Activated naive CD8-positive, alpha-beta T cell treated with anti-CD3 and anti-CD28 coated beads, Interleukin-2, amount 10 ng/mL, durations not matched to agents 7 days and 5 days (primary cell): ENCODE results near the gene GRID2. TPM values are rescaled to one million over a fixed set of nuclear protein-coding genes. Genes with fewer than 3 reads are reported as not detected.
"Not testable (repeated sequence)": the region's sequence is repeated elsewhere in the genome, so short reads cannot be mapped to it uniquely, and the experiment has no call there.

Source experiments
- ATAC-seq: fragments of 150-1000 bp; cut with Tn5 transposase; one replicate; pipeline ENCODE4 v1.10.0; 2021; ENCODE audit warnings: low read depth, moderate library complexity
- POLR2A ChIA-PET: fragments of 350-600 bp; sonication (Branson Sonifier 250); formaldehyde crosslinking; loops from one replicate; lab custom pipeline; 2021; ENCODE audit warnings: antibody characterized with exemption; lab: Charles Lee
- DNase-seq: peaks from one replicate; pipeline ENCODE4 v3.0.0; 2021
- H3K27ac Mint-ChIP-seq: one replicate; pipeline ENCODE4 v1.8.0; 2022; ENCODE audit warnings: mild to moderate bottlenecking, mixed read lengths
- H3K27me3 Mint-ChIP-seq: one replicate; pipeline ENCODE4 v1.8.0; 2022; ENCODE audit warnings: mild to moderate bottlenecking, moderate library complexity, mixed read lengths
- H3K36me3 Mint-ChIP-seq: one replicate; pipeline ENCODE4 v1.8.0; 2021; ENCODE audit warnings: mild to moderate bottlenecking, mixed read lengths
- H3K4me1 Mint-ChIP-seq: one replicate; pipeline ENCODE4 v1.8.0; 2021; ENCODE audit warnings: mixed read lengths
- H3K4me3 Mint-ChIP-seq: one replicate; pipeline ENCODE4 v1.8.0; 2022; ENCODE audit warnings: mild to moderate bottlenecking, moderate library complexity, mixed read lengths
- H3K9me3 Mint-ChIP-seq: one replicate; pipeline ENCODE4 v1.8.0; 2021; ENCODE audit warnings: mixed read lengths
- total RNA-seq, 2 experiments: library from RNA; stranded (reverse); gene quantifications; one replicate each; pipeline ENCODE4 v1.2.3, GENCODE V29; 2021

Gene GRID2
- total RNA-seq, 2 experiments from 2014 or later, result not detected

GRCh38 chr4:93671093-93671492 lies 1367.3 kb downstream of the GRID2 start:
- ATAC-seq, result no peak
- POLR2A ChIA-PET, result no interaction called here
- no peaks in the 10 kb centered on the region for H3K9me3 Mint-ChIP-seq
- DNase-seq, result no peak
- no peak overlapping the region for H3K27ac Mint-ChIP-seq
- no peaks in the 10 kb centered on the region for H3K27me3 Mint-ChIP-seq
- no peaks in the 10 kb centered on the region for H3K4me1 Mint-ChIP-seq
- no peaks in the 10 kb centered on the region for H3K36me3 Mint-ChIP-seq
- no peak overlapping the region for H3K4me3 Mint-ChIP-seq

- DNase-seq, H3K9me3 Mint-ChIP-seq, H3K4me3 Mint-ChIP-seq, H3K4me1 Mint-ChIP-seq, H3K27ac Mint-ChIP-seq, POLR2A ChIA-PET, ATAC-seq, H3K36me3 Mint-ChIP-seq, H3K27me3 Mint-ChIP-seq: not testable (repeated sequence)
Measured at GRCh38 chr4:93676937-93677336, 1373.2 kb downstream of the GRID2 start.

DNA sequence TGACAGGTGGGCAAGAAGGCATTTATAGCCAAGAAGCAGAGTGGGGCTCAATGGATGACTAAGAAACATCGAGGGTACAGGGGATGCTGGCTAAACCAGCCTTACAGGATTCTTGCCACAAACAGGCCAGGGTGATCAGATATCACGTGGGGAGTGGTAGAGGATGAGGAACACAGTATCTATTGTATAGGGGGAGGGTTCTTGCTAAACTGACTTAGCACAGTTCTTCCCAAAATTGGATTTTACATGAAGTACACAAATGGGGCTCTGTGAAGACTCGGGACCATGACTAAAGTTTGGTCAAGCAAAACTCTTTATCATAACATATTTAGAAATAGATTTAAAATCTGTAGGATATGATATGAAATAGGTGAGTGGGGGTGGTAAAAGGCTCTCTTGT lies 1380.8 kb downstream of the GRID2 start:
- Mint-ChIP-seq H3K27ac (no peak overlapping the region), H3K27me3 (no peaks in the 10 kb centered on the region), H3K36me3 (no peaks in the 10 kb centered on the region), H3K9me3 (peaks cover 2% of the 10 kb centered on the region), H3K4me3 (no peak overlapping the region), H3K4me1 (no peaks in the 10 kb centered on the region)
- POLR2A ChIA-PET, result no interaction called here
- DNase-seq (no peak), ATAC-seq (no peak)

DNA sequence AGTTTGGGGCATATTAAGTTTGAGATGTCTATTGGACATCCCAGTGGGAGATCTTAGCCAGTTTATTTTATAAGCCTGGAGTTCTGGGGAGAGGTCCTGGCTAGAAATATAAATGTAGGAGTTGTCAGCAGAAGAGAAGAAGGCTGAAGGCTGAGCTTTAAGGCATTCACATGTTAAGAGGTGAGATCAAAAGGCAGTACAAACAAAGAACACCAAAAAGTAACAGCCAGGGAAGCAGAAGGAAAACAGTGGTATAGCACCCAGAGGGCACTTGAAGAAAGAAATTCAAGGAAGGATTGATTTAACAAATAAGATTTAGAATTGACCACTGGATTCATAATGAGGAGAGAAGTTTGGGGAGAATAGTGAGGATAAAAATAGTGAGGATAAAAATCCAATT lies 1383.5 kb downstream of the GRID2 start:
- Mint-ChIP-seq H3K9me3 (peaks cover 2% of the 10 kb centered on the region), H3K27ac (no peak overlapping the region), H3K4me1 (no peaks in the 10 kb centered on the region), H3K36me3 (no peaks in the 10 kb centered on the region), H3K4me3 (no peak overlapping the region), H3K27me3 (no peaks in the 10 kb centered on the region)
- DNase-seq, result no peak
- POLR2A ChIA-PET, result no interaction called here
- no peak for ATAC-seq

- Mint-ChIP-seq H3K36me3 (no peaks in the 10 kb centered on the region), H3K9me3 (no peaks in the 10 kb centered on the region), H3K27ac (no peak overlapping the region), H3K27me3 (no peaks in the 10 kb centered on the region), H3K4me1 (no peaks in the 10 kb centered on the region), H3K4me3 (no peak overlapping the region)
- POLR2A ChIA-PET, result no interaction called here
- no peak for DNase-seq
- no peak for ATAC-seq
Measured at GRCh38 chr4:93688978-93689377, 1385.2 kb downstream of the GRID2 start.

DNA sequence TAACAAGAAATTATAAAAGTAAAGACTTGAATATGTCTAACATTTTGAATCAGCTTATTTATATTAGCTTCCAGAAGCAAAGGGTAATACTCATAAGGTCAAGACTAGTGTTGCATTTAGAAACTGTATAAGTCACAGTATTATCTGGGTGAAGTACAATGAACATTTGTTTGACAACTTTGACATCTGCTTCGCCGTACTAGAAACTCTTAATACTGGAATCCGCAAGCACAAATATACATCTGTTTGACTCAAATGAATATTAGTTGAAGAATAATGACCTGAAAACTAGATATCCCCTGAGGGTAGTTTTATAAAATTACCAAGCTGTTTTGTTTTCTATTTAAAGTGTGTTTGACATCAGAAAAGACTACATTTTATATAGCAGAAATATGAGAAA lies 1389.4 kb downstream of the GRID2 start:
- ATAC-seq (no peak), DNase-seq (no peak)
- POLR2A ChIA-PET, result no interaction called here
- no peak overlapping the region for H3K4me3 Mint-ChIP-seq
- no peaks in the 10 kb centered on the region for H3K27me3 Mint-ChIP-seq
- no peaks in the 10 kb centered on the region for H3K4me1 Mint-ChIP-seq
- H3K9me3 Mint-ChIP-seq, result no peaks in the 10 kb centered on the region
- no peaks in the 10 kb centered on the region for H3K36me3 Mint-ChIP-seq
- no peak overlapping the region for H3K27ac Mint-ChIP-seq

GRCh38 chr4:93698686-93699085 lies 1394.9 kb downstream of the GRID2 start:
- Mint-ChIP-seq H3K27ac (no peak overlapping the region), H3K36me3 (no peaks in the 10 kb centered on the region), H3K4me1 (no peaks in the 10 kb centered on the region), H3K27me3 (no peaks in the 10 kb centered on the region), H3K4me3 (no peak overlapping the region), H3K9me3 (no peaks in the 10 kb centered on the region)
- no peak for DNase-seq
- no peak for ATAC-seq
- POLR2A ChIA-PET, result no interaction called here

- no peaks in the 10 kb centered on the region for H3K27me3 Mint-ChIP-seq
Measured at GRCh38 chr4:93700571-93700970, 1396.8 kb downstream of the GRID2 start.

GRCh38 chr4:93710101-93710846 lies 1406.5 kb downstream of the GRID2 start:
- no peak for ATAC-seq

More at GRCh38 chr4:93700571-93700970, 1396.8 kb downstream of the GRID2 start:
- no peak overlapping the region for H3K27ac Mint-ChIP-seq
- no peaks in the 10 kb centered on the region for H3K36me3 Mint-ChIP-seq
- no peak overlapping the region for H3K4me3 Mint-ChIP-seq
- ATAC-seq, result no peak
- no peaks in the 10 kb centered on the region for H3K9me3 Mint-ChIP-seq
- no peak for DNase-seq
- POLR2A ChIA-PET, result no interaction called here
- H3K4me1 Mint-ChIP-seq, result no peaks in the 10 kb centered on the region

DNA sequence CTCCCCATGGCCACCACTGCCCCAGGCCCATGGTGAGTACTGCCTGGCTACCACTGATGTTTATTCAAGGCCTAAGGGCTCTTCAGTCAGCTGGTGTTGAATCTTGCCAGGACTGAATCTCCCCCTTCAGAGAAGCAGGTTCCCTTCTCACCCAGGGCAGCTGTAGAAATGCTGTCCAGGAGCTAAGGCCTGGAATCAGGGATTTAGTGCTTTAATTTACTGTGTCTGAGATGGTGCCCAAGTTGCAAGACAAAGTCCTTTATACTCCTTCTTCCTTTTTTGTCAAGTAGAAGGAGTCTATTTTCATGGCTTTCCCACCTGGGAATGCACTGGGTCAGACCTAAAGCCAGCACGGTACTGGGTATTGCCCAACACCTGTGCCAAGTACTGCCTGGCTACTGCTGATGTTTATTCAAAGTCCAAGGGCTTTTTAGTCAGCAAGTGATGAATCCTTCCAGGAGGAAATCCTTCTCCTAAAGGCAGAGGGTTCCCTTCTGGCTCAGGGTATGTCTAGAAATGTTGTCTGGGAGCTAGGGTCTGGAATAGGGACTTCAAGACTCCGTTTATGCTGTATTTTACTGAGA lies 1407.2 kb downstream of the GRID2 start:
- POLR2A ChIA-PET, result no interaction called here
- H3K9me3 Mint-ChIP-seq, result peaks cover 7% of the 10 kb centered on the region
- DNase-seq (no peak), ATAC-seq (no peak)
- H3K4me1 Mint-ChIP-seq, result no peaks in the 10 kb centered on the region
- no peaks in the 10 kb centered on the region for H3K27me3 Mint-ChIP-seq
- H3K4me3 Mint-ChIP-seq, result no peak overlapping the region
- H3K27ac Mint-ChIP-seq, result no peak overlapping the region
- no peaks in the 10 kb centered on the region for H3K36me3 Mint-ChIP-seq

More at GRCh38 chr4:93710101-93710846, 1406.5 kb downstream of the GRID2 start:
- peaks cover 7% of the 10 kb centered on the region for H3K9me3 Mint-ChIP-seq
- no peaks in the 10 kb centered on the region for H3K27me3 Mint-ChIP-seq
- no peak overlapping the region for H3K27ac Mint-ChIP-seq
- DNase-seq, result no peak
- POLR2A ChIA-PET, result no interaction called here
- no peaks in the 10 kb centered on the region for H3K4me1 Mint-ChIP-seq
- no peaks in the 10 kb centered on the region for H3K36me3 Mint-ChIP-seq
- no peak overlapping the region for H3K4me3 Mint-ChIP-seq

GRCh38 chr4:93718233-93718632 lies 1414.5 kb downstream of the GRID2 start:
- POLR2A ChIA-PET, result no interaction called here
- Mint-ChIP-seq H3K36me3 (no peaks in the 10 kb centered on the region), H3K27me3 (no peaks in the 10 kb centered on the region), H3K4me3 (no peak overlapping the region), H3K27ac (no peak overlapping the region), H3K4me1 (no peaks in the 10 kb centered on the region), H3K9me3 (peaks cover 5% of the 10 kb centered on the region)
- DNase-seq, result no peak
- ATAC-seq, result no peak

- no peak for ATAC-seq
- no peaks in the 10 kb centered on the region for H3K36me3 Mint-ChIP-seq
- H3K4me1 Mint-ChIP-seq, result no peaks in the 10 kb centered on the region
- no peak for DNase-seq
- no peak overlapping the region for H3K27ac Mint-ChIP-seq
- no peak overlapping the region for H3K4me3 Mint-ChIP-seq
- no peaks in the 10 kb centered on the region for H3K9me3 Mint-ChIP-seq
- POLR2A ChIA-PET, result no interaction called here
- no peaks in the 10 kb centered on the region for H3K27me3 Mint-ChIP-seq
Measured at GRCh38 chr4:93719552-93719951, 1415.8 kb downstream of the GRID2 start.

DNA sequence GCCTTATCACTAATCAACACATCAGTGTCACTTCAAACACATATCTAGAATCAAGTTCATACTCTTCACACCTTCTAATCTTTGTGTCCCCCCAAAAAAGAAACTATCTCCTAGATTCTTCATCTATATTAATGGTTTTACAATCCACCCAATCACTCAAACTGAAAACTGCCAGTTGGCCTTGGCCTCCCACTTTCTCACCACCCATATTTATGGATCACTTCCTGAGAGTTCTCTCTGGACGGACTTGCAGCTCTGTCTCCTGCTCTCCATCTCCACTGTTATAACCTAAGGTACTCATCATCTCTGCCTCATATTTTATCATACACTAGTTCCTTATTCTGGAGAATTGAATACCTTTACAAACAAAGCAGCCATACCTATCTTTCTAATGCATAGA lies 1418.7 kb downstream of the GRID2 start:
- Mint-ChIP-seq H3K36me3 (no peaks in the 10 kb centered on the region), H3K27ac (no peak overlapping the region), H3K9me3 (no peaks in the 10 kb centered on the region), H3K4me3 (no peak overlapping the region), H3K4me1 (no peaks in the 10 kb centered on the region), H3K27me3 (no peaks in the 10 kb centered on the region)
- POLR2A ChIA-PET, result no interaction called here
- no peak for DNase-seq
- no peak for ATAC-seq

DNA sequence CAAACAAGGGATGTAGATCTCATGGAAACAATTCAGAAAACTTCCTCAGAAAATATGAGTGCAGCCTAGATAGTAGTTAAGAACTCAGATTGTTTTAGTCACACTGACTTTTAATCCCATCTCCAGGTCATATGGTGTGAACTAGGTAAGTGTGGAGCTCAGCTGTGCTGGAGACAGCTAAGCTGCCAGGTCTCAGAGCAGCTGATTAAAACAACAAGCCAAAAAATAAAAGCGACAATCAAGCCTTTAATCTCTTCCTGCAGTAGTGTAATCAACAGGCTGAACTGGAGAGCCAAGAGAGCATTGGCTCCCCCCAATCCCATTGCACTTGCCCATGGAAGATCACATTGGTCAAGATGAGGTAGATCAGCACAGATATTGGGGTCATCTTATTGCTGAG lies 1426.5 kb downstream of the GRID2 start:
- Mint-ChIP-seq H3K27me3 (no peaks in the 10 kb centered on the region), H3K36me3 (no peaks in the 10 kb centered on the region), H3K4me3 (no peak overlapping the region), H3K4me1 (no peaks in the 10 kb centered on the region), H3K27ac (no peak overlapping the region), H3K9me3 (peaks cover 1% of the 10 kb centered on the region)
- ATAC-seq (no peak), DNase-seq (no peak)
- POLR2A ChIA-PET, result no interaction called here
